GM18868 (cell line): Measurements from ENCODE around the gene LAMA5.

Source experiments
- ATAC-seq: cut with Tn5 transposase; IDR thresholded peaks from one replicate; pipeline ENCODE4 v1.9.1; 2021; ENCODE audit warnings: mild to moderate bottlenecking, moderate library complexity; ENCODE audit not compliant: unreplicated experiment

Gene LAMA5

GRCh38 chr20:62330576-62331317 is 36.4 kb downstream of the LAMA5 start:
- ATAC-seq, result no peak

DNA sequence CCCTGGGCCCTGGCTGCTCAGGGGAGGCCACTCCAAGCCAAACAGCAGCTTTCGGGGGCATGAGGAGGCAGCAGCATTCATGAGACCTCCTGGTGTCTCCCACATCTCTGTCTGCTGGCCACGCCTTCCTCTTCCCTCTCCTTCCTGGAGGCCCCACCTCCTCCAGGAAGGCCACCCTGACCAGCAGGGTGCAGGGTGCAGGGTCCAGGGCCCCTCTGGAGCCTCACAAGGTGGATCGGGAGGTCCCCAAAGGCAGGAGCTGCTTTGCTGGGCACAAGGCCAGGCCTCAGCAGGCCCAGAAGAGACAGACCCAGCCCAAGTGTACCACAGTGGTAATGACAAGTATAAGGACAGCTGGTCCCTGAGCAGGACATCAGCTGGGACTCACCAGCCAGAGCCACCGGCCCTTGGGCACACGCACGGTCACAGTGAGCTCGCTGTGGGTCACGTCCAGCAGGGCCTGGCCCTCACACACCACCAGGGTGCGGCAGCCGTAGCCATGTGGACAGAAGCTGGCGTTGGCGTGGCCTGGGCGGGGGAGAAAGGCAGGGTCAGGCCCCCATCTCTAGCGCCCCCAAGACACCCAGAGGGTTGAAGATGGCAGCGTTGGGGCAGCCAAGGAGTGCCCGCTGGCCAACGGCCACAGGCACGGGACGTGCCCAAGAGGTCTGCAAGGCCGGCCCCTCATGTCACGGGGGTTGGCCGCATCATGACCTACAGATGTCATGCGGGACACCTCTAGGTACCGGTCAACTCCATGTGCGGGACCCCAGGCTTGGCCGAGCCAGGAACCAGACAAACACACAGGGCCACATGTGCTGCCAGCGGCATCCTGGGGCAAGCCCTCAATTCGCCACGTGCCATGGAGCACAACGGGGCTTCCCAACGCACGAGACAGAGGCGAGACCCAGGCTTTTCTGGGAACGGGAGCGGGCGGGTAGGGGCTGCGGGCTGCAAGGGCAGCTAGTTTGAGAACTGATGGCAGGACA is 37.4 kb downstream of the LAMA5 start:
- ATAC-seq, result no peak

- ATAC-seq, result no peak
Measured at GRCh38 chr20:62328684-62329388, 38.3 kb downstream of the LAMA5 start.

- no peak for ATAC-seq
Measured at GRCh38 chr20:62327726-62328495, 39.2 kb downstream of the LAMA5 start.

DNA sequence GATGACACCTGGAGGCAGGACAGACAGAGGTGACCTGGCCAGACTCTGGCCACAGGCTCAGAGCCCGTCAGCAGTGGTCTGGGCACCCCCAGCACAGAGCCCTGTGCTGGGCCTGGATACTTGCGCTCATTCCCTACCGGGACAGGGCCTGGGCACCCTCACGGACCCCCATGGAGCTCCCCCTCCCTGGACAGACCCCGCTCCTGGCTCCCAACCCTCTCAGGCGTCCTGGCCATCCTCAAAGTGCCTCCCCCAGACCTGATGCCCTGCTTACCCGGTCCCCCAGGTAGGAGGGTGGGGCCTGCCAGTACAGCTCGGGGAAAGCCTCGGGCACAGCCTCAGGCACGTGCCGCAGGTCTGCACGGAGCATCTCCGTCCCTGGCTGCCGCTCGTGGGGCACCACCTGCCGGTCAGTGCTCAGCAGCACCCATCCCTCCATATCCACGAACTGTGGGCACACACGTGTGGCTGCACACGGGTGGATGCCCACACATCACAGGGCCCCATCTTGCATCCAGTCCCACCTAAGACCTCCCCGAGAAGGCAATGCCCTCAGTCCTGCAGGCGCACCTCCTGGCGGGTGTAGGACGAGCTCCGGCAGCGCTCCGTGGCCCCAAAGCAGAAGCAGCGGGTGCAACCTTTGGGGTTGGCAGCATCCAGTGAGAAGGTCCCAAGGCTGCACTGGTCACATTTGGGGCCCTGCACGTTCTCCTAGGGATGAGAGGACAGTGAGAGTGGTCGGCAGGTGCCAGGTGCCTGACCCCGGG is 40.0 kb downstream of the LAMA5 start:
- ATAC-seq, result no peak

DNA sequence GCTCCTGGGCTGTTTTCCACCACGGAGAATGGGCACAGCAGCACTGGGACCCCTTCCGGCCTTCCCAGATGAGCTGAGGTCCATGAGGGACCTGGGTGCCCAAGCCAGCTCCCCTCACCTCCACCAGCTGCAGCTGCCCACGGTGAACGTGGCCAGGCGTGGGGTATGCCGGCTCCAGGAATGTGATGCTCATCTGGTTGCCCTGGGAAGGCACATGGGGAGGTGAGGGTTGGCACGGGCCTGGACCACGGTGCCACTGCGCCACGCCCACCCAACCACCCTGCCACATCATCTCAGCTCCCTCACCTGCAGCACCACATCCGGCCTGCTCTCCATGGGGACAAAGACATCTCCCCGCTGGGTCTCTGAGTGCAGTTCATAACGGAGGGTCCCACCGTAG is 40.6 kb downstream of the LAMA5 start:
- no peak for ATAC-seq

DNA sequence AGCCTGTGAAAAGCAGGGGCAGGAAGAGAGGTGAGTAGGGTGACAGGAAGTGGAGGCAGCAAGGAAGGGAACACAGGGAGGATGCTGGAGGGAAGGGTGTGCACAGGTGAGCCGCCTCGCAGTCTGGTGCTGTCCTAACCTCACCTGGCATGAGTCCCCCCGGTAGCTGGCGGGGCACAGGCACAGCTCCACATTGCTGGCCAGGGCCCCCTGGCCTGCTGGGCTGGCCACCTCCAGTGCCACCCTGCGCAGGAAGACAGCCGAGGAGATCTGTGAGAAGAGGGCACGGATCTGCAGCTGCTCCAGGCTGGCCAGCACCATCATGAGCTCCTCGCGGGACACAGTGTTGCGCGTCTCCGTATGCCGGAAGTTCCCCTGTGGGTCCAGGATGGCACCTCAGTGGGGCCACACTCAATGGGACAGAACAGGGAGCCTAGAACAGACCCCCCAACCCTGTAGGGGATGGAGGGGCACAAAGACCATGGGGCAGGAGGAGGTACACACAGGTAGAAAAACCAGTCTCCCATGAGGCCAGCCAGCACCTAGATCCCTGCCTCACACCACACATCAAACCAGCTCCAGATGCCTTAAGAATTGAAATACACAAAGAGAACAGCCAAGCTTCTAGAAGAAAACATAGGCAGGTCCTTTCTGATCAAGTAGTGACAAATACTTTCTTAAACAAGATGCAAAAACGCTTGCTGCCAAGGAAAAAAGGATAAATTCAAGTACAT is 41.8 kb downstream of the LAMA5 start:
- no peak for ATAC-seq

DNA sequence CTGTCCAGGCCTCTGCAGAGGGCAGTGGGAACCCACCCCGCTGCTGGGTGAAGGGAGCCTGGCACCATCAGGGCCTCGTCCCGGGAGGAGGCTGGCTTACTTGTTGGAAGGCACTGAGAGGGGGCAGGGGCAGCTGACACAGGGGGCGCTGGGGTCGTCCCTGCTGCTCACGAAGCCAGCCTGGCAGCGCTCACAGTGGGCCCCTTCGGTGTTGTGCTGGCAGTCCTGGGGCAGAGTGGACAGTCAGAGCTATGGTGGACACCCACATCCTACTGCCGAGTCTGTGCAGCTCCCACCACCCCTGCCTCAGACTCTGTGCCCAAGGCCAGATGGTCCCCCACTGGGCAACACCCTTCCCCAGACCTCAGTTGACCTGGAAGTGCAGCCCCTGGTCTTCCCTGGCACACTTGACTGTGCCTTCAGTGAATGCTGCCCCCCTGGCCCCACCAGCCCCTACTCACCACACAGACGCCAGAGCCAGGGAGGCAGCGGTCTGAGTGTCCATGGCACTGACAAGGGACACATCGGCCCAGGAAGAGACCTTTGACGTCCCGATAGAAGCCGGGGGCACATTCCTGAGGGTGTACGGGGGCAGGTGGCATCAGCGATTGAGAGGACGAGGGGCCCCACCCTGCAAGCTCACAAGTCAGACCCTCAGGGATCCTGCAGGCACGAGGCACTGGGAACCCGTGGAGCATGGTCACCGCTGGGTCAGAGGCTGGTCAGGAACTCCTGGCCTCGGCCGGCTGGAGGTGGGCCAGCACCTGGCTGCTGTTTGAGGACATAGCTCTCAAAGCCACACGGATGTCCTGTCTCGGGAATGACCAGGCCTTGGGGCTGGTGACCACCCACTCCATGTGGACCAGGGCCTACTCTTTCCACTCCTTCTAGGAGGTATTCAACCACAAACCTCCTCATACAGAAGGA is 42.9 kb downstream of the LAMA5 start:
- no peak for ATAC-seq

DNA sequence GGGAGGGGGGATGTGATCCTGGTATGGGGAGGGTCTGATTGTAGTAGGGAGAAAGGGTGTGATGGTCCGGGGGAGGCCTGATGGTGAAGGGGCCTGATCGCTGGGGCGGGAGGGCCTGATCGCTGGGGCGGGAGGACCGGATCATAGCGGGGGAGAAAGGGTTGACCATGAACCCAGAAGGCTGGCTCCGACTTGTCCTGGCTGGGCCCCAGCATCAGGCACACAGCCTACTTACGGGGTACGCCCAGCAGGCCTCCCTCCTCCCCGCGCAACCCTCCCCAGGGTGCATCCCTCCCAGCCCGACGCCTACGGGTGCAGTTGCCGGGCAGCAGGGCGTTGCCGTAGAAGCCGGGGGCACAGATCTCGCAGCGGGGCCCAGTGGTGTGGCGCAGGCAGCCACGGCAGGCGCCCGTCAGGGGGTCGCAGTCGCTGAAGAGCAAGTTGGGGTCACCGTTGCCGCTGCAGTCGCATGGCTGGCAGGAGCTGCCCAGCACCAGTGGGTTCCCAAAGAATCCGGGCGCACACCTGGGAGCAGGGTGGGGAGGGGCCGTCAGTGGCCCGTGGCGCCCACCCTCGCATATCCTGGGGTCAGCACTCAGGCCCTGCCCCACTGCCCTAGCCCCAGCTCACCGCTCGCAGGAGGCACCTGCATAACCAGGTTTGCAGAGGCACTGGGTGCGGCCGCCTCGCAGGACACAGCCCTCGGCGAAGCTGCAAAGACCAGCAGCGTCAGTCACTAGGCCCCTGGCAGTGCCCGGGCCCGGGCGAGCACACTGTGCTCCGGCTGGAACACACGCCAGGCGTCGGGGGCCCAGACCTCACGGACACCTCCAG is 43.7 kb downstream of the LAMA5 start:
- ATAC-seq, result no peak

- ATAC-seq, result no peak
Measured at GRCh38 chr20:62322492-62323041, 44.5 kb downstream of the LAMA5 start.

- no peak for ATAC-seq
Measured at GRCh38 chr20:62321975-62322374, 45.1 kb downstream of the LAMA5 start.

- ATAC-seq, result no peak
Measured at GRCh38 chr20:62321521-62321948, 45.6 kb downstream of the LAMA5 start.

GRCh38 chr20:62320581-62321354 is 46.3 kb downstream of the LAMA5 start:
- no peak for ATAC-seq

- ATAC-seq, result no peak
Measured at GRCh38 chr20:62319346-62319909, 47.7 kb downstream of the LAMA5 start.

- no peak for ATAC-seq
Measured at GRCh38 chr20:62318400-62319345, 48.4 kb downstream of the LAMA5 start.
